Activated CD4-positive, CD25-positive, alpha-beta regulatory T cell treated with anti-CD3 and anti-CD28 coated beads, Interleukin-2, amount 50 U/mL, for 16 hours (primary cell): Measurements from ENCODE around the gene C10orf143.

Experiments used
- DNase-seq: peaks from one replicate; pipeline ENCODE4 v3.0.0-alpha.2; 2020; ENCODE audit warnings: low read depth, low spot score

The C10orf143 gene

DNA sequence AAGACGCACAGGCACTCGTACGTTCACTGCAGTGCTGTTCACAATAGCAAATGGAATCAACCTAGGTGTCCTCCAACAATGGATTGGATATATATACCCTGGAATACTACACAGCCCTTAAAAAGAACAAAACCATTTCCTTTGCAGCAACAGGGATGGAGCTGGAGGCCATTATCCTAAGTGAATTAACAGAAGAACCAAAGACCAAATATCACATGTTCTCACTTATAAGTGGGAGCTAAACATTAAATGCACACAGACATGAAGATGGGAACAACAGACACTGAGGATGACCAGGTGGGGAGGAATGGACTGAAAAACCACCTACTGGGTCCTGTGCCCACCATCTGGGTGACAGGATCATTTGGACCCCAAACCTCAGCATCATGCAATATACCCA, 94.5 kb downstream of the C10orf143 start:
- DNase-seq: no peak

- no peak for DNase-seq
Measured at GRCh38 chr10:130015075-130015695, 95.4 kb downstream of the C10orf143 start.

GRCh38 chr10:130014263-130015074, 96.2 kb downstream of the C10orf143 start:
- DNase-seq: no peak
